ENCODE data around the gene PCDHGA11.
"Not testable (repeated sequence)": the region's sequence is repeated elsewhere in the genome, so short reads cannot be mapped to it uniquely, and the experiment has no call there.

Gene PCDHGA11

DNA sequence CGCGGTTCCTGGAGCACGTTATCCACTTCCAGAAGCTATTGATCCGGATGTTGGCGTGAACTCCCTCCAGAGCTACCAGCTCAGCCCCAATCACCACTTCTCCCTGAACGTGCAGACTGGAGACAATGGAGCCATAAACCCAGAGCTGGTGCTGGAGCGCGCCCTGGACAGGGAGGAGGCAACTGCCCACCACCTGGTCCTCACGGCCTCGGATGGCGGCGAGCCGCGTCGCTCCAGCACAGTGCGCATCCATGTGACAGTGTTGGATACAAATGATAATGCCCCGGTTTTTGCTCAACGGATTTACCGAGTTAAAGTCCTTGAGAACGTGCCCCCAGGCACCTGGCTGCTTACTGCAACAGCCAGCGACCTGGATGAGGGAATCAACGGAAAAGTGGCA lies 17.5 kb upstream of the PCDHGA11 start:
- Histone ChIP-seq H4K20me1 (ENCODE audit: insufficient read depth, low read length) (no peaks in the 10 kb centered on the region), H3K27me3 (ENCODE audit: low read depth, low read length) (no peaks in the 10 kb centered on the region), H3K79me2 (ENCODE audit: low read length) (no peaks in the 10 kb centered on the region), H3K9me3 (ENCODE audit: insufficient read depth, low read length) (no peaks in the 10 kb centered on the region), H3K36me3 (replicated peaks; ENCODE audit: low read depth, low read length) (no peaks in the 10 kb centered on the region), H2AFZ (ENCODE audit: low read depth, low read length) (no peak overlapping the region), H3K27ac (ENCODE audit: low read length) (no peak overlapping the region), H3K9ac (ENCODE audit: low read length) (no peak overlapping the region), H3K4me2 (ENCODE audit: low read length) (no peak overlapping the region), H3K4me3 (ENCODE audit: low read length) (no peak overlapping the region), H3K4me1 (ENCODE audit: low read length) (no peaks in the 10 kb centered on the region)
- no peak for TF ChIP-seq EZH2phosphoT487 (IDR thresholded peaks at IDR 0.05; ENCODE audit: low read depth)
- TF ChIP-seq, protein P1, sequence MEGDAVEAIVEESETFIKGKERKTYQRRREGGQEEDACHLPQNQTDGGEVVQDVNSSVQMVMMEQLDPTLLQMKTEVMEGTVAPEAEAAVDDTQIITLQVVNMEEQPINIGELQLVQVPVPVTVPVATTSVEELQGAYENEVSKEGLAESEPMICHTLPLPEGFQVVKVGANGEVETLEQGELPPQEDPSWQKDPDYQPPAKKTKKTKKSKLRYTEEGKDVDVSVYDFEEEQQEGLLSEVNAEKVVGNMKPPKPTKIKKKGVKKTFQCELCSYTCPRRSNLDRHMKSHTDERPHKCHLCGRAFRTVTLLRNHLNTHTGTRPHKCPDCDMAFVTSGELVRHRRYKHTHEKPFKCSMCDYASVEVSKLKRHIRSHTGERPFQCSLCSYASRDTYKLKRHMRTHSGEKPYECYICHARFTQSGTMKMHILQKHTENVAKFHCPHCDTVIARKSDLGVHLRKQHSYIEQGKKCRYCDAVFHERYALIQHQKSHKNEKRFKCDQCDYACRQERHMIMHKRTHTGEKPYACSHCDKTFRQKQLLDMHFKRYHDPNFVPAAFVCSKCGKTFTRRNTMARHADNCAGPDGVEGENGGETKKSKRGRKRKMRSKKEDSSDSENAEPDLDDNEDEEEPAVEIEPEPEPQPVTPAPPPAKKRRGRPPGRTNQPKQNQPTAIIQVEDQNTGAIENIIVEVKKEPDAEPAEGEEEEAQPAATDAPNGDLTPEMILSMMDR (IDR thresholded peaks at IDR 0.05; ENCODE audit: low read depth, low read length), result no peak

DNA sequence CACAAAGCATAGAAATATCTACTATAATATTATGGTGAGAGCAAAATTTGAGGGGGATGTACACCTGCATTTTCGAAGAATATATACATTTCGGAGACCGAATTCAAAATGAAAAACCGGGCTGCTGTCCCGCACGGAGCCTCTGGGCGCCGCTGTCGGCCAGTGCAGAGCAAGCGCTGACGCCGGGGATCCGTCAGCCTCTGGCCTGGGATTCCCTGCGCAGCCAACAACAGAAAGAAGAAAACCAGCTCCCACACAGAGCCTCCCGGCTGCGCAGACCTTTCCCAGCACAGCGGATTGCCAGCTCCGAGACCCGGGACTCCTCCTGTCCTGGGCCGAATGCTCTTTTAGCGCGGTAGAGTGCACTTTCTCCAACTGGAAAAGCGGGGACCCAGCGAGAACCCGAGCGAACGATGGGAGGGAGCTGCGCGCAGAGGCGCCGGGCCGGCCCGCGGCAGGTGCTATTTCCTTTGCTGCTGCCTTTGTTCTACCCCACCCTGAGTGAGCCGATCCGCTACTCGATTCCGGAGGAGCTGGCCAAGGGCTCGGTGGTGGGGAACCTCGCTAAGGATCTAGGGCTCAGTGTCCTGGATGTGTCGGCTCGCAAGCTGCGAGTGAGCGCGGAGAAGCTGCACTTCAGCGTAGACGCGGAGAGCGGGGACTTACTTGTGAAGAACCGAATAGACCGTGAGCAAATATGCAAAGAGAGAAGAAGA lies 12.9 kb upstream of the PCDHGA11 start, which contains the start of gene PCDHGB6:
TSS of gene PCDHGB6 (plus strand) at position 232 of the 716 bp plus-strand sequence. CDS start at position 414, 182 bp downstream.
- not testable (repeated sequence) for H3K9ac ChIP-seq (ENCODE audit: low read length); H4K20me1 ChIP-seq (ENCODE audit: insufficient read depth, low read length); H3K27me3 ChIP-seq (ENCODE audit: low read depth, low read length); H3K9me3 ChIP-seq (ENCODE audit: insufficient read depth, low read length); H3K4me1 ChIP-seq (ENCODE audit: low read length); H3K79me2 ChIP-seq (ENCODE audit: low read length); H3K4me2 ChIP-seq (ENCODE audit: low read length); H3K27ac ChIP-seq (ENCODE audit: low read length); H3K4me3 ChIP-seq (ENCODE audit: low read length); H2AFZ ChIP-seq (ENCODE audit: low read depth, low read length); H3K36me3 ChIP-seq (replicated peaks; ENCODE audit: low read depth, low read length)
- TF ChIP-seq, protein P1 (IDR thresholded peaks at IDR 0.05; ENCODE audit: low read depth, low read length), result peak; percentile 24; the same call in 1 of the 2 replicates

GRCh38 chr5:141409598-141410306 lies 11.1 kb upstream of the PCDHGA11 start:
- H3K4me3 ChIP-seq (ENCODE audit: low read length), result no peak overlapping the region
- no peak overlapping the region for H3K27ac ChIP-seq (ENCODE audit: low read length)
- TF ChIP-seq, protein P1 (IDR thresholded peaks at IDR 0.05; ENCODE audit: low read depth, low read length), result no peak
- no peak for TF ChIP-seq EZH2phosphoT487 (IDR thresholded peaks at IDR 0.05; ENCODE audit: low read depth)
- H3K79me2 ChIP-seq (ENCODE audit: low read length), result no peaks in the 10 kb centered on the region
- no peaks in the 10 kb centered on the region for H3K9me3 ChIP-seq (ENCODE audit: insufficient read depth, low read length)
- H3K27me3 ChIP-seq (ENCODE audit: low read depth, low read length), result no peaks in the 10 kb centered on the region
- H3K36me3 ChIP-seq (replicated peaks; ENCODE audit: low read depth, low read length), result no peaks in the 10 kb centered on the region
- H2AFZ ChIP-seq (ENCODE audit: low read depth, low read length), result no peak overlapping the region
- no peak overlapping the region for H3K9ac ChIP-seq (ENCODE audit: low read length)
- H3K4me2 ChIP-seq (ENCODE audit: low read length), result no peak overlapping the region
- H3K4me1 ChIP-seq (ENCODE audit: low read length), result no peaks in the 10 kb centered on the region
- H4K20me1 ChIP-seq (ENCODE audit: insufficient read depth, low read length), result no peaks in the 10 kb centered on the region

- TF ChIP-seq, protein P1 (IDR thresholded peaks at IDR 0.05; ENCODE audit: low read depth, low read length), result no peak
- TF ChIP-seq EZH2phosphoT487 (IDR thresholded peaks at IDR 0.05; ENCODE audit: low read depth), result no peak
- Histone ChIP-seq H3K9ac (ENCODE audit: low read length) (no peak overlapping the region), H3K4me2 (ENCODE audit: low read length) (no peak overlapping the region), H3K9me3 (ENCODE audit: insufficient read depth, low read length) (no peaks in the 10 kb centered on the region), H3K4me1 (ENCODE audit: low read length) (no peaks in the 10 kb centered on the region), H3K79me2 (ENCODE audit: low read length) (no peaks in the 10 kb centered on the region), H4K20me1 (ENCODE audit: insufficient read depth, low read length) (no peaks in the 10 kb centered on the region), H3K4me3 (ENCODE audit: low read length) (no peak overlapping the region), H3K36me3 (replicated peaks; ENCODE audit: low read depth, low read length) (no peaks in the 10 kb centered on the region), H3K27ac (ENCODE audit: low read length) (no peak overlapping the region), H3K27me3 (ENCODE audit: low read depth, low read length) (no peaks in the 10 kb centered on the region), H2AFZ (ENCODE audit: low read depth, low read length) (no peak overlapping the region)
These were observed 9.3 kb upstream of the PCDHGA11 start for GRCh38 chr5:141411575-141411974.
